Adrenal gland (tissue), 5 donors: ENCODE results near the gene CUL3.

Experiments used
- CTCF ChIP-seq, 6 experiments: fragments of 450-650 bp in 4 of 6; fragments of 200-600 bp in 2 of 6; sonication (generic) in 1 of 6; IDR thresholded peaks; 1 replicate in 5 of 6; 2 replicates in 1 of 6; pipeline versions ENCODE4 v1.5.1 to v1.8.0; 2016 to 2021; ENCODE audit warnings: antibody characterized with exemption in 6 of 6, mild to moderate bottlenecking in 2 of 6, moderate library complexity in 1 of 6
- POLR2A ChIP-seq, 2 donors: fragments of 450-650 bp; IDR thresholded peaks; one replicate each; pipeline ENCODE4 v1.6.1; 2017; ENCODE audit warnings: antibody characterized with exemption in 2 of 2, mild to moderate bottlenecking in 2 of 2, moderate library complexity in 1 of 2
- donor health status: DM: no; HTN: no; CAD: no.

GRCh38 chr2:224585211-224586088 is at the start of gene CUL3:
- TF ChIP-seq CTCF (IDR thresholded peaks at IDR 0.05) (no peak), POLR2A (IDR thresholded peaks at IDR 0.05) (peak; percentile 86 to 90)
